Measurements from ENCODE around the gene CEMP1.
"Not testable (repeated sequence)": the region's sequence is repeated elsewhere in the genome, so short reads cannot be mapped to it uniquely, and the experiment has no call there.

DNA sequence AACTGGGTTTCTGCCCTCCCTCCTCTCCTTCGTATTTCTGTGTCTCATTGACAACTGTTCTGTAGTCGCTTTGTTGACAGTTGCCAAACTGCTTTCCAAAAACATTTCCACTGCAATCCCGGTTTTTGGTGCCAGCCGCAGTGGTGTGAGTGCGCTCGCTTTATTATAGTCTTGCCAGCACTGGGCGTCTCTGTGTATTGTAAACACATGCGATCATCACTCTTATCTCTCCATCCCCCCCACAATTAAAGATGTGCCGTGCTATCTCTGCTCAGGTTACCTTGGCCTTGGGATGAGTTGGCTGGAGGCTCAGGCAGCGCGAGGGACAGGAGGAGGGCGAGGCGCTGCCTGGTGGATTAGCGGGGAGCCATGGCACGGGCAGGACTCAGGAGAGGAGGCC is 25.9 kb upstream of the CEMP1 start:
- TF ChIP-seq, protein P1, sequence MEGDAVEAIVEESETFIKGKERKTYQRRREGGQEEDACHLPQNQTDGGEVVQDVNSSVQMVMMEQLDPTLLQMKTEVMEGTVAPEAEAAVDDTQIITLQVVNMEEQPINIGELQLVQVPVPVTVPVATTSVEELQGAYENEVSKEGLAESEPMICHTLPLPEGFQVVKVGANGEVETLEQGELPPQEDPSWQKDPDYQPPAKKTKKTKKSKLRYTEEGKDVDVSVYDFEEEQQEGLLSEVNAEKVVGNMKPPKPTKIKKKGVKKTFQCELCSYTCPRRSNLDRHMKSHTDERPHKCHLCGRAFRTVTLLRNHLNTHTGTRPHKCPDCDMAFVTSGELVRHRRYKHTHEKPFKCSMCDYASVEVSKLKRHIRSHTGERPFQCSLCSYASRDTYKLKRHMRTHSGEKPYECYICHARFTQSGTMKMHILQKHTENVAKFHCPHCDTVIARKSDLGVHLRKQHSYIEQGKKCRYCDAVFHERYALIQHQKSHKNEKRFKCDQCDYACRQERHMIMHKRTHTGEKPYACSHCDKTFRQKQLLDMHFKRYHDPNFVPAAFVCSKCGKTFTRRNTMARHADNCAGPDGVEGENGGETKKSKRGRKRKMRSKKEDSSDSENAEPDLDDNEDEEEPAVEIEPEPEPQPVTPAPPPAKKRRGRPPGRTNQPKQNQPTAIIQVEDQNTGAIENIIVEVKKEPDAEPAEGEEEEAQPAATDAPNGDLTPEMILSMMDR (IDR thresholded peaks at IDR 0.05) = not testable (repeated sequence)
- not testable (repeated sequence) for TF ChIP-seq EZH2phosphoT487, EZH2 (IDR thresholded peaks at IDR 0.05)

Measured in neural progenitor cell (in vitro differentiated cells).